ENCODE results near the gene ZNF672. TPM values are rescaled to one million over a fixed set of nuclear protein-coding genes. Genes with fewer than 3 reads are reported as not detected.

ZNF672 gene
- total RNA-seq, 1 donor from 2014 or later = 20.6 TPM

DNA sequence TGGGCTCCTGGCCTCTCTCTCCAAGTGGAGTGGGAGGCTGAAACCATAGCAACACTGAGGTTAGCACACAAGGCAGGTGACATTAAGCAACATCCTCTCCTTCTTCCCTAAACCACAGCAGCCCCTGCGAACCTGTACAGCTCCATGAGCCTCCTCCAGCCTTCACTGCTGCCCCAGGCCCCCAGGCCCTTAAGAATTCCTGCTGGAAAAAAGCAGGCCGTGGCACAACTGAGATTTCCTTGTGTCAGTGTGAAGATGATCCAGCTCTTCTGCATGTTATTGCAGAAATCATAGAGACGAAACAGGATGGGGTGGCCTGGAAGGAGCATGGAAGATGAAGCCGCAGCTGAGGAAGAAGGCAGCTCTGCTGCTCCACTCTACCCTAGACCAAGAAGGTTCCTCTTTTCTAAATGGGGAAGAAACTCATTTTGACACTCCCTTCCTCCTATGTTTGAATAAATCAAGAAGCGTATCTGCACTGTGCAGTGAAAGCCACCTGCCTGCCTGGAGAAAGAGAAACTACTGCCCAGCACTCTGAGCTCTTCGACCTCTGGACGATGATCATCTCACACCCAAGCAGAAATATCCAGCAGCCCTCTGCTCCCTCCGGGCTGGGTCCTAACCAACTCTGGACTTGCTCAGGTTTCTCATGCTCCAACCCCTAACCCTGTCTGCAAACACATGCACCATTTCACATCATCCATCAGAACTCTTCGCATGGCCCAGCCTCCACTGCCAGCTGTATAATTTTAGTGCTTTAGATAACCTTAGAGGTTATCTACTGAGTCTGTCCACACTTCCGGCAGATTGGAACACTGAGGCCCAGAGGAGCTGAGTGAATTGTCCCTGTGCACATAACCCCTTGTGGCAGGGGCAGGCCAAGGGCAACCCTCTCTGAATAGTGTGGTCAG, 33.0 kb upstream of the ZNF672 start:
- no peak overlapping the region for H2AFZ ChIP-seq (ENCODE audit: low read depth, low read length)
- H4K20me1 ChIP-seq (ENCODE audit: insufficient read depth, low read length) = peaks cover 7% of the 10 kb centered on the region
- H3K9ac ChIP-seq (ENCODE audit: low read length) = no peak overlapping the region
- FAIRE-seq (no peak), DNase-seq (ENCODE audit: low read depth) (no peak)
- H3K4me1 ChIP-seq (ENCODE audit: insufficient read depth, low read length) = no peaks in the 10 kb centered on the region
- TF ChIP-seq, protein P1, sequence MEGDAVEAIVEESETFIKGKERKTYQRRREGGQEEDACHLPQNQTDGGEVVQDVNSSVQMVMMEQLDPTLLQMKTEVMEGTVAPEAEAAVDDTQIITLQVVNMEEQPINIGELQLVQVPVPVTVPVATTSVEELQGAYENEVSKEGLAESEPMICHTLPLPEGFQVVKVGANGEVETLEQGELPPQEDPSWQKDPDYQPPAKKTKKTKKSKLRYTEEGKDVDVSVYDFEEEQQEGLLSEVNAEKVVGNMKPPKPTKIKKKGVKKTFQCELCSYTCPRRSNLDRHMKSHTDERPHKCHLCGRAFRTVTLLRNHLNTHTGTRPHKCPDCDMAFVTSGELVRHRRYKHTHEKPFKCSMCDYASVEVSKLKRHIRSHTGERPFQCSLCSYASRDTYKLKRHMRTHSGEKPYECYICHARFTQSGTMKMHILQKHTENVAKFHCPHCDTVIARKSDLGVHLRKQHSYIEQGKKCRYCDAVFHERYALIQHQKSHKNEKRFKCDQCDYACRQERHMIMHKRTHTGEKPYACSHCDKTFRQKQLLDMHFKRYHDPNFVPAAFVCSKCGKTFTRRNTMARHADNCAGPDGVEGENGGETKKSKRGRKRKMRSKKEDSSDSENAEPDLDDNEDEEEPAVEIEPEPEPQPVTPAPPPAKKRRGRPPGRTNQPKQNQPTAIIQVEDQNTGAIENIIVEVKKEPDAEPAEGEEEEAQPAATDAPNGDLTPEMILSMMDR (IDR thresholded peaks at IDR 0.05; ENCODE audit: insufficient read depth, low read depth, low read length) = no peak
- no peak for TF ChIP-seq EZH2 (IDR thresholded peaks at IDR 0.05; ENCODE audit: insufficient read depth, low read length)
- Mint-ChIP-seq H3K4me3 (ENCODE audit: unreplicated experiment) (no peak overlapping the region), H3K36me3 (ENCODE audit: low read depth, unreplicated experiment) (peaks cover 2% of the 10 kb centered on the region), H3K4me1 (ENCODE audit: low read depth, unreplicated experiment) (no peaks in the 10 kb centered on the region), H3K27ac (ENCODE audit: unreplicated experiment) (no peak overlapping the region), H3K27me3 (ENCODE audit: low read depth, unreplicated experiment) (peaks cover 8% of the 10 kb centered on the region), H3K9me3 (ENCODE audit: unreplicated experiment) (peaks cover 3% of the 10 kb centered on the region)
- no peaks in the 10 kb centered on the region for H3K9me3 ChIP-seq (ENCODE audit: insufficient read depth, low read depth, low read length)
- no peaks in the 10 kb centered on the region for H3K79me2 ChIP-seq (ENCODE audit: insufficient read depth, low read length)
- H3K27ac ChIP-seq (ENCODE audit: low read depth, low read length) = no peak overlapping the region
- H3K36me3 ChIP-seq (ENCODE audit: insufficient read depth, low read length) = no peaks in the 10 kb centered on the region
- no peak overlapping the region for H3K4me2 ChIP-seq (ENCODE audit: low read length)
- no peak overlapping the region for H3K4me3 ChIP-seq (ENCODE audit: insufficient read depth, low read depth, low read length)
- no peaks in the 10 kb centered on the region for H3K27me3 ChIP-seq (ENCODE audit: insufficient read depth, low read length)

DNA sequence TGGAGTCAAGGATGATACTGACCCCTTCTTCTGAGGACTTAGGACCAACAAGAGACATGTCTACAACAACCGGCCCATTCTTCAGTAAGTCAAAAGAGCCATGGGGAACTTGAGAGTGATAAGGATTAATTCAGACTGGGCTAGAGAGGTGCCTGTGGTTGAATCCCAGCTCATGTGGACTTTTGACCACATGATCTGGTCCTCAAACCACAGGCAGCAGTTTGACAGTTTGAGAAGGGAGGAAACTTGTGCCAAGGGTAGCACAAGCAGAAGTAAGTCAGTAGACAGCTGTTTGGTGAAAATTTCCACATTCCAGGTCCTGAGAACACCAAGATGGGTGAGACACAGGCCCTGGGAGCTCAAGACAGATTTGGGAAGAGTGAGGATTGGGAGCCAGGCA, 32.1 kb upstream of the ZNF672 start:
- H3K4me3 ChIP-seq (ENCODE audit: insufficient read depth, low read depth, low read length) = no peak overlapping the region
- H3K27me3 ChIP-seq (ENCODE audit: insufficient read depth, low read length) = no peaks in the 10 kb centered on the region
- no peak overlapping the region for H3K9ac ChIP-seq (ENCODE audit: low read length)
- Mint-ChIP-seq H3K9me3 (ENCODE audit: unreplicated experiment) (peaks cover 3% of the 10 kb centered on the region), H3K4me3 (ENCODE audit: unreplicated experiment) (no peak overlapping the region), H3K36me3 (ENCODE audit: low read depth, unreplicated experiment) (peaks cover 2% of the 10 kb centered on the region), H3K27ac (ENCODE audit: unreplicated experiment) (no peak overlapping the region), H3K27me3 (ENCODE audit: low read depth, unreplicated experiment) (peaks cover 8% of the 10 kb centered on the region), H3K4me1 (ENCODE audit: low read depth, unreplicated experiment) (no peaks in the 10 kb centered on the region)
- no peaks in the 10 kb centered on the region for H3K79me2 ChIP-seq (ENCODE audit: insufficient read depth, low read length)
- H2AFZ ChIP-seq (ENCODE audit: low read depth, low read length) = no peak overlapping the region
- H3K27ac ChIP-seq (ENCODE audit: low read depth, low read length) = no peak overlapping the region
- no peak overlapping the region for H3K4me2 ChIP-seq (ENCODE audit: low read length)
- TF ChIP-seq, protein P1 (IDR thresholded peaks at IDR 0.05; ENCODE audit: insufficient read depth, low read depth, low read length) = no peak
- no peak for TF ChIP-seq EZH2 (IDR thresholded peaks at IDR 0.05; ENCODE audit: insufficient read depth, low read length)
- H3K4me1 ChIP-seq (ENCODE audit: insufficient read depth, low read length) = peaks cover under 1% of the 10 kb centered on the region
- H4K20me1 ChIP-seq (ENCODE audit: insufficient read depth, low read length) = peaks cover 16% of the 10 kb centered on the region
- FAIRE-seq = no peak
- no peaks in the 10 kb centered on the region for H3K9me3 ChIP-seq (ENCODE audit: insufficient read depth, low read depth, low read length)
- no peaks in the 10 kb centered on the region for H3K36me3 ChIP-seq (ENCODE audit: insufficient read depth, low read length)
- no peak for DNase-seq (ENCODE audit: low read depth)

All from astrocyte (in vitro differentiated cells and primary cell).